NCI-H1417 (cell line): Measurements from ENCODE around the gene DNAJB12.
"Not testable (repeated sequence)": the region's sequence is repeated elsewhere in the genome, so short reads cannot be mapped to it uniquely, and the experiment has no call there.

ENCODE experiments used
- DNase-seq, 3 experiments: peaks; one replicate each; lab custom pipeline; 2025; lab: John Stamatoyannopoulos, UW

The DNAJB12 gene

GRCh38 chr10:72331575-72332422 lies 22.9 kb downstream of the DNAJB12 start:
- DNase-seq = peak; percentile 93 to 97 (median 93)

- DNase-seq = no peak
Observed at GRCh38 chr10:72330069-72330426, 24.7 kb downstream of the DNAJB12 start.

GRCh38 chr10:72329290-72330068 lies 25.2 kb downstream of the DNAJB12 start:
- no peak for DNase-seq

GRCh38 chr10:72328829-72329204 lies 25.9 kb downstream of the DNAJB12 start:
- DNase-seq = no peak

- DNase-seq = peak; percentile 44 to 61 (median 49)
Observed at GRCh38 chr10:72328045-72328828, 26.5 kb downstream of the DNAJB12 start.

- not testable (repeated sequence) for DNase-seq
Observed at GRCh38 chr10:72326665-72327603, 27.8 kb downstream of the DNAJB12 start.

GRCh38 chr10:72325243-72326175 lies 29.2 kb downstream of the DNAJB12 start:
- DNase-seq = peak; percentile 51 to 85 (median 75)

GRCh38 chr10:72323771-72324191 lies 30.9 kb downstream of the DNAJB12 start:
- no peak for DNase-seq

- DNase-seq = no peak
Observed at GRCh38 chr10:72323108-72323749, 31.5 kb downstream of the DNAJB12 start.

- DNase-seq = no peak
Observed at GRCh38 chr10:72322280-72323058, 32.2 kb downstream of the DNAJB12 start.

- no peak for DNase-seq
Observed at GRCh38 chr10:72322030-72322279, 32.8 kb downstream of the DNAJB12 start.

GRCh38 chr10:72321248-72322029 lies 33.3 kb downstream of the DNAJB12 start:
- no peak for DNase-seq

GRCh38 chr10:72320676-72321247 lies 34.0 kb downstream of the DNAJB12 start:
- DNase-seq = peak; percentile 25 to 67 (median 65)

GRCh38 chr10:72319416-72320254 lies 35.1 kb downstream of the DNAJB12 start:
- DNase-seq = peak; percentile 46 to 75 (median 73)

- DNase-seq = no peak
Observed at GRCh38 chr10:72318418-72319262, 36.1 kb downstream of the DNAJB12 start.
